GM21619 (cell line): ENCODE measurements around the gene CELF1.
A peak's percentile ranks its signal among the peaks of the same experiment; 100 is the strongest.

Experiments
- ATAC-seq: cut with Tn5 transposase; IDR thresholded peaks from one replicate; pipeline ENCODE4 v1.9.1; 2021; ENCODE audit not compliant: unreplicated experiment

CELF1 gene

GRCh38 chr11:47488674-47489394 lies 64.1 kb downstream of the CELF1 start:
- no peak for ATAC-seq

GRCh38 chr11:47488111-47488510 lies 64.8 kb downstream of the CELF1 start:
- ATAC-seq: no peak

DNA sequence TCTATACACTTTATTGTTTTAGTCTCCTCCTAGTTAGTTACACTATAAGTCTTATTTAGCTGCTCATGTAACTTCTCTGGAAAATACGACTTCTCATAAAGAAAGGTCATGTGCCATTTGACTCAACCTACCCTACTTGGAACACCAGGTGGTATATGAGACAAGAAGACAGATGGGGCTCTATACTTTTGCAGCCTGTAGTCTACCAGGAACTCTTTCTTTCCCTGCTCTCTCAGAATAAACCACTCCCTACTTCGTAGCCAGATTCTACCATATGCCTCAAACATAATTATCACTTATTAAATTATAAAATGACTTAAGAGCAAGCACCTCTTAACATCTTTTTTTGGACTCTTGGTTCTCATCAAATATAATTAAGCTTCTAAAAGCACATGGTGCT lies 65.5 kb downstream of the CELF1 start:
- ATAC-seq: no peak

DNA sequence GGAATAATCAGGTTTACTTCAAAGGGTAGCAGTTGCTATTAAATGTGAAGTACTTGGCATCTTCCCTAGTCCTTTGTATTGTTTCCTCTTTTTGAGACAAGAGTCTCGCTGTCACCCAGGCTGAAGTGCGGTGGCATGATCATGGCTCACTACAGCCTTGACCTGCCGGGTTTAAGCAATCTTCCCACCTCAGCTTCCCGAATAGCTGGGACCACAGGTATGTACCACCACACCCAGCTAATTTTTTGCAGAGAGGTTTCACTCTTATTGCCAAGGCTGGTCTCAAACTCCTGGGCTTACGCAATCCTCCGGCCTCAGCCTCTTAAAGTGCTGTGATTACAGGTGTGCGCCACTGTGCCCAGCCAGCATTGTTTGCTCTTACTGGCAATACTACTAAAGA lies 67.8 kb downstream of the CELF1 start:
- ATAC-seq: no peak

DNA sequence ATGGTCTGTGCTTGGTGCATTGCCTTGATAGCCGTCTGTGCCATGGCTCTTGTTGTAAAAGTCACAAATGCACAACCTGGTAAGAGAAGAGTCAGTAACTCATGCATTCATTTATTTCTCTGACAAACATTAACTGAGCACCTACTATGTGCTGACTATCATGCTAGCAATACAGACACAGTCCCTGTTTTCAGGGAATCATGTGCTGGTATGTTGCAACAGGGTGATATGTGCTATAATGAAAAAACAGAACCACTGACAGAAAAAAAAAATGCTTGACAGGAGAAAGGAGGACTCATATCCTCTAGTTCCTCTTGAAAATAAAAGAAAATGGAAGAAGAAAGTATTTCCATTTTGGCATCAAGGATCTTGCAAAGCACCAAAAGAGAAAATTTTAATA lies 69.5 kb downstream of the CELF1 start:
- no peak for ATAC-seq

GRCh38 chr11:47480762-47481161 lies 72.2 kb downstream of the CELF1 start:
- no peak for ATAC-seq

- ATAC-seq: no peak
Measured at GRCh38 chr11:47478651-47479329, 74.1 kb downstream of the CELF1 start.

- no peak for ATAC-seq
Measured at GRCh38 chr11:47477753-47478152, 75.2 kb downstream of the CELF1 start.

DNA sequence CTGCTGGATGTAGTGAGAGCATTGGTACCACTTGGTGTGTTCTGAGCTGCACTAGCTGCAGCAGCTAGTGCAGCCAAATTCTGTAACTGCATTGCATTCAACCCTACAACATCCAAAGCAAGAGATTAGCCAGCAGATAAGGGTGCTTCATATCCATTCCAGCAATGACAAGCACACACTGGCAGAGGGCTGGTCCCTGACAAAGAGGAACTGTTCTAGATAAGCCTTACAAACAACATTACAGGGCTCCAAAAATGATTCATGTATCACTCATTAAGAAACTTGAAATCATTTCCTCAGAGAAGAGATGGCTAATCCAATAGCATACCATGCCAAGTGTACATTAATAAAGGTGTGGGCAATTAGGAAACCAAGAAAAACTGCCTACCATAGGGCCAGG lies 75.6 kb downstream of the CELF1 start:
- ATAC-seq: no peak

- no peak for ATAC-seq
Measured at GRCh38 chr11:47470671-47471070, 82.3 kb downstream of the CELF1 start.

GRCh38 chr11:47469361-47470179 lies 83.4 kb downstream of the CELF1 start:
- ATAC-seq: no peak

- ATAC-seq: no peak
Measured at GRCh38 chr11:47468598-47469214, 84.2 kb downstream of the CELF1 start.

GRCh38 chr11:47467357-47467756 lies 85.6 kb downstream of the CELF1 start:
- ATAC-seq: no peak

- ATAC-seq: no peak
Measured at GRCh38 chr11:47466701-47467250, 86.2 kb downstream of the CELF1 start.

GRCh38 chr11:47466201-47466600 lies 86.7 kb downstream of the CELF1 start:
- no peak for ATAC-seq

DNA sequence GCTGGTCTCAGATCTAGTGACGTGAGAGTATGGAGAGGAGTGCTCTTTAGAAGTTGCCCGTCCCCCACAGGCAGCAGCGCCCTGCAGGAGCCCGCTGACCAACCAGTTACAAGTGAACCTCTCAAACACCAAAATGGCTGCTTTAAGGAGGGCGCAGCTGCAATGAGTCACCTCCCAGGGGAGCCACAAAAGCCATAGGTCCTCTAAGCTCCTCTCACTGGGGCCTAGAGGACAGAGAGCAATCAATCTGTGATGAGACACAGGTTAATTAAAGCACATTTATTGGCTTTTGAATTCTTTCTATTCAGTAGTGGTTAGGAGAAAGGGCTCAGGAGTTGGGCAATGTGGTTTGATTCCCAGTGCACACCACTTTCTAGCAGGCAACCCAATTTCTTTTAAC lies 88.4 kb downstream of the CELF1 start:
- no peak for ATAC-seq

DNA sequence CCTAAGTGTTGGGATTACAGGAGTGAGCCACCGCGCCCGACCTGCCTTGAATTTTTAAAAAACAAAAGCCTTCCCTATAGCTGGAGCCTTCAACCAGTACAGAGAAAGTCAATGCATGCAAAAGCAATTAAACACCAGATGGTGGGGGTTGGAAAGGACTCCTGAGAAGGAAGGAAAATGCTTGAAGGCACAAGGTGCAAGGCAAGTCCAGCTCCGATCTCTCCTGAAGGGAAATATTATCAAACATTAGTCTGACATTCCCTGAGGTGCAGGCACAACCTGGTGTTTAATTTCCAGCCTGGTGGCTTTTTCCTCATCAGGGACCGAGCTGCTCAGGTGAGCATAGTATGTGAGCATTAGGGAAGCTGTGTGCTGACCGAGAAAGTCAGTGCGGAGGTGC lies 91.1 kb downstream of the CELF1 start:
- ATAC-seq: no peak

- no peak for ATAC-seq
Measured at GRCh38 chr11:47460571-47461235, 92.2 kb downstream of the CELF1 start.

GRCh38 chr11:47454258-47454671 lies 98.7 kb downstream of the CELF1 start:
- peak; percentile 51 for ATAC-seq

- ATAC-seq: no peak
Measured at GRCh38 chr11:47453365-47453764, 99.6 kb downstream of the CELF1 start.

DNA sequence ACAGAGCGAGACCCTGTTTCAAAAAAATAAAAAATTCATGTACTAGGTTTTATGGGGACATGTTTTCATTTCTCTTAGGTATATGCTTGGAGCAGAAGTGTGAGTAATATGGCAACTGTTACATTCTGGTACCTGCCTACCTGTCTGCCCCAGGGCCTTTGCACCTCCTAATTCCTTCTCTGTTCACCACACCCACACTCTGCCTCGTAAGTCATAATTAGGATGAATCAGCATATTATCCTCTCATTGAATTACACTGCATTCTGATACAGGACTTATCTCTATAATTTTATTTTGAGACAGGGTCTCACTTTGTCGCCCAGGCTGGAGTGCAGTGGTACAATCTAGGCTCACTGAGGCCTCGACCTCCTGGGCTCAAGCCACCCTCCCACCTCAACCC lies 100.9 kb downstream of the CELF1 start:
- no peak for ATAC-seq
